ENCODE data around the gene LAMB3. TPM values are rescaled to one million over a fixed set of nuclear protein-coding genes. Genes with fewer than 3 reads are reported as not detected.

The LAMB3 gene
- total and polyA plus RNA-seq, 10 of the 15 experiments (the other 5 are each of a cell fraction or from before 2014, with no cell fraction given): 0.04 to 1.8 (median 0.10) TPM; not detected in 1

DNA sequence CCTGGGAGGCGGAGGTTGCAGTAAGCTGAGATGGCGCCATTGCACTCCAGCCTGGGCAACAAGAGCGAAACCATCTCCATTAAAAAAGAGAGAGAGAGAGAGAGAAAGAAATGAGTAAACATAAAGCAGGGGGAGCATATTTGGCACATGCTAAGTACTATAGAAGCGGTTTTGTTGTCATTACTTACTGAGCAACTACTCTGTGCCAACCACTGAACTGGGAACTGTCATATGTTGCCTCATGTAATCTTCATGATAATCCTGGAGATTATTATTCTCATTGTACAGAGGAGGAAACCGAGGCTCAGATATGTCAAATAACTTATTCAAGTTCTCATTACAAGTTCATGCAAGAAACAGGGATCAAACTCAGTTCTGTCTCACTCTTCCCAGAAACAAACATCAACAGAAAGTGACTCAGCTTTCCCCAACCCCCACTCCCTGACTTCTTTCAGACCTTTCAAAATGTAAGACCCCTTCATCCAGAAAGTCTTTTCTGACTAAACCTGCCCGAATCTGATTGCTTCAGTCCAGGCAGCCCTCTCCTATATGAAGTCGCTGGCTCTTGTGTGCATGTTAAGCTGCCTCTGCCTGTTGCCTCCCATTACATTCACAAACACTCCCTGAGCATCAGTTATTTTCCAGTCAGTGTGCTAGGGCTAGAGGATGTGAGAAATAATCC lies 23.5 kb downstream of the LAMB3 start:
- Histone ChIP-seq H3K4me2 (ENCODE audit: control insufficient read depth, insufficient read depth) (no peak overlapping the region), H3K4me3 (no peak overlapping the region), H3K27me3 (replicated peaks in 1 of 2; ENCODE audit: control insufficient read depth in 2 of 2, insufficient read depth in 2 of 2, low read length in 1 of 2) (no peaks in the 10 kb centered on the region), H3K9me3 (replicated peaks; ENCODE audit: control insufficient read depth, insufficient read depth, low read length) (no peaks in the 10 kb centered on the region), H3K27ac (ENCODE audit: control insufficient read depth, insufficient read depth) (no peak overlapping the region), H4K20me1 (ENCODE audit: control insufficient read depth, insufficient read depth) (no peaks in the 10 kb centered on the region), H2AFZ (ENCODE audit: control insufficient read depth, low read depth, low read length) (no peak overlapping the region), H3K4me1 (ENCODE audit: control insufficient read depth, insufficient read depth, low read length) (no peaks in the 10 kb centered on the region), H3K36me3 (ENCODE audit: control insufficient read depth in 2 of 2, insufficient read depth in 2 of 2, low read length in 1 of 2) (no peaks in the 10 kb centered on the region), H3K79me2 (ENCODE audit: control insufficient read depth, insufficient read depth, low read length) (no peaks in the 10 kb centered on the region), H3K9ac (ENCODE audit: control insufficient read depth, insufficient read depth, low read length) (no peak overlapping the region)
- DNase-seq (ENCODE audit: low read depth, low spot score) (no peak), FAIRE-seq (no peak), ATAC-seq (no peak)
- SMC1A ChIA-PET (ENCODE audit: uncharacterized antibody, unreplicated experiment): interaction anchor here (1.0 to 3.7 kb wide), 10 partner anchors 14 to 120 kb away, joined by 3 to 22 read pairs (median 4); no protein-coding TSS in a partner anchor
- CTCF ChIA-PET: interaction anchor here (1.0 to 13.9 kb wide), 11 partner anchors 10 to 119 kb away, joined by 3 to 211 read pairs (median 14); no protein-coding TSS in a partner anchor
- POLR2A ChIA-PET: no interaction called here
- in situ Hi-C loops (cut with MboI): loop anchor here (10.0 kb wide), 1 partner anchor 54 kb away; no protein-coding TSS in a partner anchor
- WGBS (ENCODE audit: insufficient coverage, insufficient replicate concordance, low lambda C conversion rate, missing lambda C conversion rate): 24% methylated on average over 7 of the region's 7 CpGs
- TF ChIP-seq, protein P1, sequence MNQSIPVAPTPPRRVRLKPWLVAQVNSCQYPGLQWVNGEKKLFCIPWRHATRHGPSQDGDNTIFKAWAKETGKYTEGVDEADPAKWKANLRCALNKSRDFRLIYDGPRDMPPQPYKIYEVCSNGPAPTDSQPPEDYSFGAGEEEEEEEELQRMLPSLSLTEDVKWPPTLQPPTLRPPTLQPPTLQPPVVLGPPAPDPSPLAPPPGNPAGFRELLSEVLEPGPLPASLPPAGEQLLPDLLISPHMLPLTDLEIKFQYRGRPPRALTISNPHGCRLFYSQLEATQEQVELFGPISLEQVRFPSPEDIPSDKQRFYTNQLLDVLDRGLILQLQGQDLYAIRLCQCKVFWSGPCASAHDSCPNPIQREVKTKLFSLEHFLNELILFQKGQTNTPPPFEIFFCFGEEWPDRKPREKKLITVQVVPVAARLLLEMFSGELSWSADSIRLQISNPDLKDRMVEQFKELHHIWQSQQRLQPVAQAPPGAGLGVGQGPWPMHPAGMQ (IDR thresholded peaks at IDR 0.05; ENCODE audit: borderline replicate concordance): no peak
- TF ChIP-seq CHD4 (IDR thresholded peaks at IDR 0.05) (no peak), TCF12 (IDR thresholded peaks at IDR 0.05; ENCODE audit: low read depth, low read length) (no peak), CBX5 (IDR thresholded peaks at IDR 0.05; ENCODE audit: low read depth) (no peak), IKZF2 (IDR thresholded peaks at IDR 0.05) (no peak), POLR2AphosphoS2 (IDR thresholded peaks at IDR 0.05; ENCODE audit: low read depth, low read length) (no peak), MYB (IDR thresholded peaks at IDR 0.05; ENCODE audit: borderline replicate concordance, low read depth, low read length) (no peak), CBFB (IDR thresholded peaks at IDR 0.05; ENCODE audit: low read depth) (no peak), EGR1 (IDR thresholded peaks at IDR 0.05; ENCODE audit: borderline replicate concordance in 1 of 2, low read depth in 2 of 2, low read length in 2 of 2) (no peak), ZNF622 (IDR thresholded peaks at IDR 0.05) (no peak), SREBF1 (IDR thresholded peaks at IDR 0.05; ENCODE audit: low read length) (no peak), SUPT20H (IDR thresholded peaks at IDR 0.05; ENCODE audit: borderline replicate concordance, control insufficient read depth, low read depth, low read length) (no peak), IRF4 (IDR thresholded peaks at IDR 0.05; ENCODE audit: low read depth, low read length) (no peak)
- TF ChIP-seq, protein P2, sequence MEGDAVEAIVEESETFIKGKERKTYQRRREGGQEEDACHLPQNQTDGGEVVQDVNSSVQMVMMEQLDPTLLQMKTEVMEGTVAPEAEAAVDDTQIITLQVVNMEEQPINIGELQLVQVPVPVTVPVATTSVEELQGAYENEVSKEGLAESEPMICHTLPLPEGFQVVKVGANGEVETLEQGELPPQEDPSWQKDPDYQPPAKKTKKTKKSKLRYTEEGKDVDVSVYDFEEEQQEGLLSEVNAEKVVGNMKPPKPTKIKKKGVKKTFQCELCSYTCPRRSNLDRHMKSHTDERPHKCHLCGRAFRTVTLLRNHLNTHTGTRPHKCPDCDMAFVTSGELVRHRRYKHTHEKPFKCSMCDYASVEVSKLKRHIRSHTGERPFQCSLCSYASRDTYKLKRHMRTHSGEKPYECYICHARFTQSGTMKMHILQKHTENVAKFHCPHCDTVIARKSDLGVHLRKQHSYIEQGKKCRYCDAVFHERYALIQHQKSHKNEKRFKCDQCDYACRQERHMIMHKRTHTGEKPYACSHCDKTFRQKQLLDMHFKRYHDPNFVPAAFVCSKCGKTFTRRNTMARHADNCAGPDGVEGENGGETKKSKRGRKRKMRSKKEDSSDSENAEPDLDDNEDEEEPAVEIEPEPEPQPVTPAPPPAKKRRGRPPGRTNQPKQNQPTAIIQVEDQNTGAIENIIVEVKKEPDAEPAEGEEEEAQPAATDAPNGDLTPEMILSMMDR (IDR thresholded peaks at IDR 0.05 in 2 of 3, conservative IDR thresholded peaks at IDR 0.05 in 1 of 3; ENCODE audit: control insufficient read depth in 2 of 3, extremely low read depth in 1 of 3, insufficient read depth in 1 of 3, low read depth in 3 of 3, low read length in 3 of 3): no peak
- TF ChIP-seq, protein P3, sequence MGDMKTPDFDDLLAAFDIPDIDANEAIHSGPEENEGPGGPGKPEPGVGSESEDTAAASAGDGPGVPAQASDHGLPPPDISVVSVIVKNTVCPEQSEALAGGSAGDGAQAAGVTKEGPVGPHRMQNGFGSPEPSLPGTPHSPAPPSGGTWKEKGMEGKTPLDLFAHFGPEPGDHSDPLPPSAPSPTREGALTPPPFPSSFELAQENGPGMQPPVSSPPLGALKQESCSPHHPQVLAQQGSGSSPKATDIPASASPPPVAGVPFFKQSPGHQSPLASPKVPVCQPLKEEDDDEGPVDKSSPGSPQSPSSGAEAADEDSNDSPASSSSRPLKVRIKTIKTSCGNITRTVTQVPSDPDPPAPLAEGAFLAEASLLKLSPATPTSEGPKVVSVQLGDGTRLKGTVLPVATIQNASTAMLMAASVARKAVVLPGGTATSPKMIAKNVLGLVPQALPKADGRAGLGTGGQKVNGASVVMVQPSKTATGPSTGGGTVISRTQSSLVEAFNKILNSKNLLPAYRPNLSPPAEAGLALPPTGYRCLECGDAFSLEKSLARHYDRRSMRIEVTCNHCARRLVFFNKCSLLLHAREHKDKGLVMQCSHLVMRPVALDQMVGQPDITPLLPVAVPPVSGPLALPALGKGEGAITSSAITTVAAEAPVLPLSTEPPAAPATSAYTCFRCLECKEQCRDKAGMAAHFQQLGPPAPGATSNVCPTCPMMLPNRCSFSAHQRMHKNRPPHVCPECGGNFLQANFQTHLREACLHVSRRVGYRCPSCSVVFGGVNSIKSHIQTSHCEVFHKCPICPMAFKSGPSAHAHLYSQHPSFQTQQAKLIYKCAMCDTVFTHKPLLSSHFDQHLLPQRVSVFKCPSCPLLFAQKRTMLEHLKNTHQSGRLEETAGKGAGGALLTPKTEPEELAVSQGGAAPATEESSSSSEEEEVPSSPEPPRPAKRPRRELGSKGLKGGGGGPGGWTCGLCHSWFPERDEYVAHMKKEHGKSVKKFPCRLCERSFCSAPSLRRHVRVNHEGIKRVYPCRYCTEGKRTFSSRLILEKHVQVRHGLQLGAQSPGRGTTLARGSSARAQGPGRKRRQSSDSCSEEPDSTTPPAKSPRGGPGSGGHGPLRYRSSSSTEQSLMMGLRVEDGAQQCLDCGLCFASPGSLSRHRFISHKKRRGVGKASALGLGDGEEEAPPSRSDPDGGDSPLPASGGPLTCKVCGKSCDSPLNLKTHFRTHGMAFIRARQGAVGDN (IDR thresholded peaks at IDR 0.05): no peak
- RAD21 ChIA-PET (ENCODE audit: unreplicated experiment): interaction anchor here (0.8 to 1.6 kb wide), 4 partner anchors 20 to 64 kb away, joined by 4 to 5 read pairs (median 4); no protein-coding TSS in a partner anchor
- BruUV-seq (replicated peaks): no TSS peak
- intact Hi-C loops (cut with micrococcal nuclease; ENCODE audit: unreplicated experiment): loop anchor here (5.0 kb wide), 1 partner anchor 119 kb away; no protein-coding TSS in a partner anchor
